GM18909 (cell line): ENCODE results near the gene HPX.
A peak's percentile ranks its signal among the peaks of the same experiment; 100 is the strongest.
"Not testable (repeated sequence)": the region's sequence is repeated elsewhere in the genome, so short reads cannot be mapped to it uniquely, and the experiment has no call there.

Source experiments
- ATAC-seq: cut with Tn5 transposase; IDR thresholded peaks from one replicate; pipeline ENCODE4 v1.9.1; 2021; ENCODE audit warnings: mild to moderate bottlenecking; ENCODE audit not compliant: unreplicated experiment, poor library complexity

The HPX gene

GRCh38 chr11:6393989-6394670 is 46.7 kb downstream of the HPX start:
- ATAC-seq: no peak

- ATAC-seq: not testable (repeated sequence)
Observed at GRCh38 chr11:6392251-6392650, 48.5 kb downstream of the HPX start.

DNA sequence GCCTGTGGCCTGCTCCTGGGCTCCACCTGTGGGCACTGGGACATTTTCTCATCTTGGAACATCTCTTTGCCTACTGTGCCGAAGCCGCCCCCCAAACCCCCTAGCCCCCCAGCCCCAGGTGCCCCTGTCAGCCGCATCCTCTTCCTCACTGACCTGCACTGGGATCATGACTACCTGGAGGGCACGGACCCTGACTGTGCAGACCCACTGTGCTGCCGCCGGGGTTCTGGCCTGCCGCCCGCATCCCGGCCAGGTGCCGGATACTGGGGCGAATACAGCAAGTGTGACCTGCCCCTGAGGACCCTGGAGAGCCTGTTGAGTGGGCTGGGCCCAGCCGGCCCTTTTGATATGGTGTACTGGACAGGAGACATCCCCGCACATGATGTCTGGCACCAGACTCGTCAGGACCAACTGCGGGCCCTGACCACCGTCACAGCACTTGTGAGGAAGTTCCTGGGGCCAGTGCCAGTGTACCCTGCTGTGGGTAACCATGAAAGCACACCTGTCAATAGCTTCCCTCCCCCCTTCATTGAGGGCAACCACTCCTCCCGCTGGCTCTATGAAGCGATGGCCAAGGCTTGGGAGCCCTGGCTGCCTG is 49.2 kb downstream of the HPX start:
- ATAC-seq: no peak

DNA sequence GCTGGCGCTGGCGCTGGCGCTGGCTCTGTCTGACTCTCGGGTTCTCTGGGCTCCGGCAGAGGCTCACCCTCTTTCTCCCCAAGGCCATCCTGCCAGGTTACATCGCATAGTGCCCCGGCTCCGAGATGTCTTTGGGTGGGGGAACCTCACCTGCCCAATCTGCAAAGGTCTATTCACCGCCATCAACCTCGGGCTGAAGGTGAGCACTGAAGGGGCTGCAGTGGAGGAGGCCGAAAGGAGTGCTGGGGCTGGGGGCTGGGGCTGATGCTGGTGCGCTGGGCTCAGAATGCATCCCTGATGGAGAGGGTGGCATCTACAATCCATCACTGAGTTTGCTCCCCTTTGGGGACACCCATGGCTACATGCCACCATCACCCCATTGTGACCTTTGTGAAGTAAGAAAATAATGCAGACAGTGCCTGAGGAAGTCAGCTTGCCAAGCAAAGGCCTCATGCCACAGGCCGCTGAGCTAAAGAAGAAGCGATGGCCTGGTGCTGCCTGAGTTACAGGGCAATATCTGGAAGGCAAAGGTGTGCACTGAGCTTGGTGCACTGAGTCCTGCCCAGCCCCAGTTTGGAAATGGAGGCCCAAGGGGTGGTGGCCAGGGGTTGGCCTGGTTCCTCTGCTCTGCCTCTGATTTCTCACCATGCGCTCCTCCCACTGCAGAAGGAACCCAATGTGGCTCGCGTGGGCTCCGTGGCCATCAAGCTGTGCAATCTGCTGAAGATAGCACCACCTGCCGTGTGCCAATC is 49.9 kb downstream of the HPX start:
- no peak for ATAC-seq

GRCh38 chr11:6389905-6390717 is 50.7 kb downstream of the HPX start, which contains the start of gene SMPD1:
Gene SMPD1 (plus strand): TSS chr11:6390474. CDS start chr11:6390599, 125 bp downstream.
- ATAC-seq: peak; percentile 98

GRCh38 chr11:6388748-6389147 is 52.0 kb downstream of the HPX start:
- no peak for ATAC-seq

GRCh38 chr11:6387811-6388599 is 52.8 kb downstream of the HPX start:
- ATAC-seq: no peak

GRCh38 chr11:6385046-6385777 is 55.6 kb downstream of the HPX start:
- no peak for ATAC-seq
